Mucosa of descending colon (tissue), 3 donors: ENCODE measurements around the gene CHST5. TPM values are rescaled to one million over a fixed set of nuclear protein-coding genes. Genes with fewer than 3 reads are reported as not detected.

Experiments
- ATAC-seq: fragments of 200-7000 bp; cut with Tn5 transposase; one replicate; pipeline ENCODE4 v1.9.1; 2020; ENCODE audit warnings: mild to moderate bottlenecking, moderate library complexity
- DNase-seq, 3 donors: peaks; one replicate each; pipeline ENCODE4 v3.0.0-alpha.2; 2020
- H3K36me3 ChIP-seq: fragments of 200-600 bp; one replicate; pipeline ENCODE4 v1.8.0; 2021; ENCODE audit warnings: low read depth, mild to moderate bottlenecking
- H3K4me1 ChIP-seq: fragments of 200-600 bp; one replicate; pipeline ENCODE4 v1.8.0; 2021; ENCODE audit warnings: low read depth, mild to moderate bottlenecking
- H3K4me3 ChIP-seq: fragments of 200-600 bp; one replicate; pipeline ENCODE4 v1.8.0; 2021; ENCODE audit warnings: mild to moderate bottlenecking
- H3K9me3 ChIP-seq: fragments of 200-600 bp; one replicate; pipeline ENCODE4 v1.8.0; 2021; ENCODE audit warnings: mild to moderate bottlenecking
- CTCF ChIP-seq: fragments of 200-600 bp; IDR thresholded peaks from one replicate; pipeline ENCODE4 v1.8.0; 2022; ENCODE audit warnings: antibody characterized with exemption, mild to moderate bottlenecking
- intact Hi-C, 2 donors: fragments of 100-400 bp; cut with DNase I in 1 of 2; cut with micrococcal nuclease in 1 of 2; formaldehyde crosslinking; loops; one replicate each; pipeline versions ENCODE4 v1.11.0 to v1.11.1; 2022; cut with DNase I, micrococcal nuclease
- total RNA-seq, 3 donors: library from RNA; stranded (reverse); fragmentation: NEBNext Ultra II Directional in 2 of 3; extraction: Animal tissue kit (Norgen Biotek cat#: 25700) in 2 of 3; gene quantifications; one replicate each; pipeline versions ENCODE4 v1.2.1 to v1.2.4, GENCODE V29; 2021 to 2023
- donor health status: DM: no; HTN: no; CAD: no; lungs with moderate emphysema.
- donor health status: DM: no; HTN: no; CAD: no.
- donor health status: DM: no; HTN: yes; CAD: no.

CHST5 gene
- total RNA-seq, 3 donors from 2014 or later = 27.4 to 111 (median 105) TPM

GRCh38 chr16:75537776-75538175 is 1.9 kb upstream of the CHST5 start:
- intact Hi-C loops = no loop called here
- no peak overlapping the region for H3K4me3 ChIP-seq
- peak; percentile 39 for ATAC-seq
- no peaks in the 10 kb centered on the region for H3K9me3 ChIP-seq
- TF ChIP-seq CTCF = no peak
- H3K4me1 ChIP-seq = peaks cover 16% of the 10 kb centered on the region
- no peaks in the 10 kb centered on the region for H3K36me3 ChIP-seq
- DNase-seq = no peak

- TF ChIP-seq CTCF = no peak
- ATAC-seq = peak; percentile 5
- H3K9me3 ChIP-seq = no peaks in the 10 kb centered on the region
- H3K36me3 ChIP-seq = no peaks in the 10 kb centered on the region
- peak in 1 of 3 donors; percentile 56 for DNase-seq
- intact Hi-C loops = no loop called here
- peak overlapping the region; percentile 19 for H3K4me3 ChIP-seq
- H3K4me1 ChIP-seq = peaks cover 10% of the 10 kb centered on the region
Measured at GRCh38 chr16:75535211-75535843, 581 bp downstream of the CHST5 start.

- Histone ChIP-seq H3K4me1 (peaks cover 10% of the 10 kb centered on the region), H3K9me3 (no peaks in the 10 kb centered on the region), H3K4me3 (no peak overlapping the region), H3K36me3 (no peaks in the 10 kb centered on the region)
- intact Hi-C loops = no loop called here
- no peak for TF ChIP-seq CTCF
- ATAC-seq = peak; percentile 0
- peak in 1 of 3 donors; percentile 46 for DNase-seq
Measured at GRCh38 chr16:75534560-75535205, 1.2 kb downstream of the CHST5 start.

GRCh38 chr16:75532791-75533190 is 3.1 kb downstream of the CHST5 start:
- no peak overlapping the region for H3K4me3 ChIP-seq
- no peaks in the 10 kb centered on the region for H3K9me3 ChIP-seq
- intact Hi-C loops = no loop called here
- no peak for TF ChIP-seq CTCF
- DNase-seq (no peak), ATAC-seq (no peak)
- no peaks in the 10 kb centered on the region for H3K36me3 ChIP-seq
- peaks cover 5% of the 10 kb centered on the region for H3K4me1 ChIP-seq

- H3K36me3 ChIP-seq = no peaks in the 10 kb centered on the region
- no peaks in the 10 kb centered on the region for H3K9me3 ChIP-seq
- intact Hi-C loops = no loop called here
- ATAC-seq (no peak), DNase-seq (no peak)
- no peak overlapping the region for H3K4me3 ChIP-seq
- peaks cover 2% of the 10 kb centered on the region for H3K4me1 ChIP-seq
- no peak for TF ChIP-seq CTCF
Measured at GRCh38 chr16:75532142-75532765, 3.7 kb downstream of the CHST5 start.
